HepG2 (cell line): Measurements from ENCODE around the gene SLC25A15. TPM values are rescaled to one million over a fixed set of nuclear protein-coding genes. Genes with fewer than 3 reads are reported as not detected.

ENCODE experiments used
- GTF2F1 ChIP-seq: fragments of 150-350 bp; IDR thresholded peaks from 2 replicates; pipeline ENCODE4 v1.6.1; 2014; ENCODE audit warnings: low read length
- KDM5A ChIP-seq: fragments of 200-600 bp; sonication (generic); IDR thresholded peaks from 2 replicates; pipeline ENCODE4 v1.7.0; 2018; ENCODE audit warnings: antibody characterized with exemption, mild to moderate bottlenecking, low read length, borderline replicate concordance
- KDM5B ChIP-seq: sonication (generic); formaldehyde crosslinking; IDR thresholded peaks from 2 replicates; pipeline ENCODE4 v1.4.0; 2020; ENCODE audit warnings: missing genetic modification reagents, mild to moderate bottlenecking, borderline replicate concordance
- PAWR ChIP-seq: sonication (generic); formaldehyde crosslinking; IDR thresholded peaks from 2 replicates; pipeline ENCODE4 v1.4.0; 2020; ENCODE audit warnings: missing genetic modification reagents, mild to moderate bottlenecking, borderline replicate concordance
- POLR2AphosphoS5 ChIP-seq: IDR thresholded peaks from 2 replicates; pipeline ENCODE4 v1.6.1; 2012; ENCODE audit warnings: low read depth, low read length
- RERE ChIP-seq: IDR thresholded peaks from 2 replicates; pipeline ENCODE4 v1.6.1; 2016; ENCODE audit warnings: low read depth, missing genetic modification reagents, missing compliant biosample characterization
- SALL2 ChIP-seq: sonication (generic); formaldehyde crosslinking; IDR thresholded peaks from 2 replicates; pipeline ENCODE4 v1.8.1; 2023; ENCODE audit warnings: mild to moderate bottlenecking, missing genetic modification reagents, inconsistent platforms
- THAP8 ChIP-seq: sonication (generic); formaldehyde crosslinking; IDR thresholded peaks from 2 replicates; pipeline ENCODE4 v1.5.1; 2020; ENCODE audit warnings: missing genetic modification reagents, mild to moderate bottlenecking, borderline replicate concordance
- THRA ChIP-seq: sonication (generic); formaldehyde crosslinking; IDR thresholded peaks from 2 replicates; pipeline ENCODE4 v1.4.0; 2020; ENCODE audit warnings: missing genetic modification reagents, borderline replicate concordance
- TOPORS ChIP-seq: sonication (generic); formaldehyde crosslinking; IDR thresholded peaks from 2 replicates; pipeline ENCODE4 v1.8.0; 2023; ENCODE audit warnings: mild to moderate bottlenecking, missing genetic modification reagents
- U2AF2 ChIP-seq: fragments of 200-400 bp; formaldehyde crosslinking; IDR thresholded peaks from 2 replicates; pipeline ENCODE4 v1.6.1; 2017; ENCODE audit warnings: low read depth, mild to moderate bottlenecking, low read length
- ZBTB26 ChIP-seq: IDR thresholded peaks from 2 replicates; pipeline ENCODE4 v1.6.1; 2016; ENCODE audit warnings: missing compliant biosample characterization, missing genetic modification reagents, borderline replicate concordance
- ZFP62 ChIP-seq: sonication (generic); formaldehyde crosslinking; IDR thresholded peaks from 2 replicates; pipeline ENCODE4 v1.4.0; 2020; ENCODE audit warnings: missing genetic modification reagents
- ZNF160 ChIP-seq: sonication (generic); formaldehyde crosslinking; IDR thresholded peaks from 2 replicates; pipeline ENCODE4 v1.8.0; 2022; ENCODE audit warnings: mild to moderate bottlenecking, inconsistent platforms, missing genetic modification reagents
- ZNF281 ChIP-seq: sonication (generic); formaldehyde crosslinking; IDR thresholded peaks from 2 replicates; pipeline ENCODE4 v1.4.0; 2020; ENCODE audit warnings: missing genetic modification reagents, borderline replicate concordance
- ZNF296 ChIP-seq: sonication (generic); formaldehyde crosslinking; conservative IDR thresholded peaks from 2 replicates; pipeline ENCODE4 v1.5.0; 2020; ENCODE audit warnings: mild to moderate bottlenecking, missing genetic modification reagents
- ZNF546 ChIP-seq: sonication (generic); formaldehyde crosslinking; conservative IDR thresholded peaks from 2 replicates; pipeline ENCODE4 v1.8.1; 2023; ENCODE audit warnings: mild to moderate bottlenecking, missing genetic modification reagents
- ZNF616 ChIP-seq: sonication (generic); formaldehyde crosslinking; IDR thresholded peaks from 2 replicates; pipeline ENCODE4 v1.5.0; 2020; ENCODE audit warnings: low read depth, mild to moderate bottlenecking, missing genetic modification reagents
- ZNF792 ChIP-seq: IDR thresholded peaks from 2 replicates; pipeline ENCODE4 v1.6.1; 2016
- polyA plus RNA-seq, 8 experiments: library from polyadenylated mRNA; depleted of rRNA in 3 of 8; stranded (reverse) in 7 of 8; unstranded in 1 of 8; fragments of >200 nt; fragmentation: Illumina TruSeq in 4 of 8; extraction: Trizol in 4 of 8; gene quantifications; 2 replicates each; pipeline versions ENCODE4 v1.2.1 to v1.2.3, GENCODE V29; 2011 to 2016; ENCODE audit warnings: low read depth in 4 of 8, missing spikeins in 1 of 8, mixed read lengths in 1 of 8; ENCODE audit not compliant: insufficient read depth in 1 of 8
- total RNA-seq, 5 experiments: library from RNA; depleted of rRNA; stranded (reverse); fragments of >200 nt; fragmentation: Illumina TruSeq; extraction: Trizol; gene quantifications; 2 replicates each; pipeline ENCODE4 v1.2.3, GENCODE V29; 2016; ENCODE audit warnings: low read depth in 1 of 5

The SLC25A15 gene
- total and polyA plus RNA-seq, 2 of the 13 experiments (the other 11 are each of a cell fraction or from before 2014, with no cell fraction given): 17.3 to 39.1 TPM

- TF ChIP-seq PAWR (CRISPR knock-in tag) (no peak), ZFP62 (CRISPR knock-in tag) (no peak), THRA (CRISPR knock-in tag) (peak; percentile 99), KDM5B (CRISPR knock-in tag) (no peak), GTF2F1 (no peak), ZNF616 (no peak), POLR2AphosphoS5 (peak; percentile 16; the same call in 1 of the 2 replicates), ZNF792 (no peak; the same call in 1 of the 2 replicates), ZNF160 (CRISPR knock-in tag) (no peak), KDM5A (no peak), TOPORS (CRISPR knock-in tag) (no peak), ZNF281 (CRISPR knock-in tag) (no peak), ZBTB26 (no peak), RERE (CRISPR knock-in tag) (peak; percentile 66; the same call in 1 of the 2 replicates), SALL2 (no peak), THAP8 (CRISPR knock-in tag) (no peak), U2AF2 (no peak), ZNF546 (no peak), ZNF296 (CRISPR knock-in tag) (no peak)
Observed at GRCh38 chr13:40786568-40786996, 2.8 kb upstream of the SLC25A15 start (continued).
